ENCODE results near the gene LRIT1. TPM values are rescaled to one million over a fixed set of nuclear protein-coding genes. Genes with fewer than 3 reads are reported as not detected.
"Not testable (repeated sequence)": the region's sequence is repeated elsewhere in the genome, so short reads cannot be mapped to it uniquely, and the experiment has no call there.

LRIT1 gene, protein sequence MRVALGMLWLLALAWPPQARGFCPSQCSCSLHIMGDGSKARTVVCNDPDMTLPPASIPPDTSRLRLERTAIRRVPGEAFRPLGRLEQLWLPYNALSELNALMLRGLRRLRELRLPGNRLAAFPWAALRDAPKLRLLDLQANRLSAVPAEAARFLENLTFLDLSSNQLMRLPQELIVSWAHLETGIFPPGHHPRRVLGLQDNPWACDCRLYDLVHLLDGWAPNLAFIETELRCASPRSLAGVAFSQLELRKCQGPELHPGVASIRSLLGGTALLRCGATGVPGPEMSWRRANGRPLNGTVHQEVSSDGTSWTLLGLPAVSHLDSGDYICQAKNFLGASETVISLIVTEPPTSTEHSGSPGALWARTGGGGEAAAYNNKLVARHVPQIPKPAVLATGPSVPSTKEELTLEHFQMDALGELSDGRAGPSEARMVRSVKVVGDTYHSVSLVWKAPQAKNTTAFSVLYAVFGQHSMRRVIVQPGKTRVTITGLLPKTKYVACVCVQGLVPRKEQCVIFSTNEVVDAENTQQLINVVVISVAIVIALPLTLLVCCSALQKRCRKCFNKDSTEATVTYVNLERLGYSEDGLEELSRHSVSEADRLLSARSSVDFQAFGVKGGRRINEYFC
- not detected in 2 replicates for total RNA-seq (2014; rRNA removed; shearing (Covaris generic))
- not detected in 2 replicates for polyA plus RNA-seq (2015; cell fraction: cytosol; rRNA removed)
- not detected in 2 replicates for polyA plus RNA-seq (2015; cell fraction: nucleus; rRNA removed)

DNA sequence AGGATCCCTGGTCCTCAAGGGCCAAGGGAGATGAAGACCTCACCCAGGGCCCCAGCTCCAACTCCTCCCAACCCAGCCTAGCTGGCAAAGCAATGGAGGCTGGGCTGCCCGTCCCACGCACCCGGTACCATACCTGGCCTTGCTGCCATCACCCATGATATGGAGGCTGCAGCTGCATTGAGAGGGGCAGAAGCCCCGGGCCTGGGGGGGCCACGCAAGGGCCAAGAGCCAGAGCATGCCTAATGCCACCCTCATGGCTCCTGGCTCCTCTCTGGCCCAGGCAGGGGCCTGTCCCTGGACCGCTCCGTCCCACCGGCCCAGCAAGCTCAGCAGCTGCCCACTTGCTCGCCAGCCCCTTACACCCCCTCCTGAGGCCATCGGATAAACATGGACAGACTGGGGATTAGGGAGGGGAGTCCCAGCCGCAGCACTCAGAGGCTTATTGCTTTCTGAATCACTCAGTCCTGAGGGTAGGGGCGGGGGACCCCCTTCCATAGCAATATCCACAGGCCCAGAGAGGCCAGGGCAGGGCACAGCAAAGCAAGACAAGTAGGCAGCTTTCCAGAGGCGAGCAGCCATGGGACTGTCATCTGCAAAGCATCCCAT is at the start of gene LRIT1:
Gene LRIT1, minus strand, starts transcription at position 362 of the 606 bp plus-strand sequence. Its CDS starts 107 bp downstream, at position 255.
- no peak for DNase-seq (ENCODE audit: low read depth, low spot score)
- in situ Hi-C loops (cut with HindIII; ENCODE audit: low pct_unique_long_range_greater_than_20kb, low sequenced_read_pairs): no loop called here

- no peak for DNase-seq (ENCODE audit: low read depth, low spot score)
- in situ Hi-C loops (cut with HindIII; ENCODE audit: low pct_unique_long_range_greater_than_20kb, low sequenced_read_pairs): no loop called here
Observed at GRCh38 chr10:84290235-84290634, 48.9 kb upstream of the LRIT1 start.

DNA sequence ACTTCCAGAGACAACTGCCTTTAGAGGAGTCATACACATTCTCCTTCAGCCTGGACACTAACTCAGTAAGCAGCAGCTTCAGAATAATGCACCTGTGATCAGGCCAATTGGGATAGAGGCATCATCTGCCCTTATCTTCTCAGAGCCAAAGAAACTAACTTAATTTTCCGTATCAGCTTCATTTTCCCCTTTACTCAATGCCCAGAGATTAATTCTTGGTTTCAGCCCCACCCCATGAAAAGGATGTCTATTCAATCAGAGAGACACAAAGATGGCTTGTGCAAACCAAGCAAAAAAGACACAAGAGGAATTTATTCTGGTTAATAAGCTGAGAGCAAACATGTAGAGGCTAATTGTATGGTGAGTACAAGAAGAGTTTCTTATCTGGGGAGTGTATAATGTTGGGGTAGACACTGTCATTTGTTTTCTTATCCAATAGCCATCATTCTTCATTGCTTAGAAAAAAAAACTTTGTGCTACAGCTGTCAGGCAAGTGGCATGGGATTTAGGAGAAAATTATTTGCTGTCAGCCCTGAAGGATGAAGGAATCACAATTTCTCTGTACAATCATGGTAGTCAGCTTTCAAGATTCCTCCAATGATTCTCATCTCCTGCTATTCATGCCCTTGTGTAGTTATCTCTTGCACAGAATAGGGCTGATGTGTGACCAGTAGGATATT is 48.3 kb upstream of the LRIT1 start:
- in situ Hi-C loops (cut with HindIII; ENCODE audit: low pct_unique_long_range_greater_than_20kb, low sequenced_read_pairs): no loop called here
- no peak for DNase-seq (ENCODE audit: low read depth, low spot score)

DNA sequence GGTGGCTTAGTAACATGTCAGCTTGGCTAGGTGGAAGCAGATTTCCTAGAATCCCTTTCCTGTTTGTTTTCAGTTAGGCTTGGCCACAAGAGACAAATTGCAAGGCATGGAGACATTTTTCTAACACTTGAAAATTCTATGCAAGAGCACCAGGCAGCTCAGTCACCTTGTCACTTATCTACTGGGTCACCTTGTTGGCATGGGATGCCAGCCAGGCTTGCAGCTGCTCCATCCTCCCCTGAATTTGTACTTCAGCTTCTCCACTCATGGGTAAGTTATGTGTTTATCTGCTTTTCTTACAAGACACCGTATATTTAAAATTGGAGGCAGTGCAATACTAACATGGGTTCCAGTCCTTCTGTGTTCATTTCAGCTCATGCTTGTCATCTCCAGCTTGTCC is 46.8 kb upstream of the LRIT1 start:
- DNase-seq (ENCODE audit: low read depth, low spot score): no peak
- in situ Hi-C loops (cut with HindIII; ENCODE audit: low pct_unique_long_range_greater_than_20kb, low sequenced_read_pairs): no loop called here

DNA sequence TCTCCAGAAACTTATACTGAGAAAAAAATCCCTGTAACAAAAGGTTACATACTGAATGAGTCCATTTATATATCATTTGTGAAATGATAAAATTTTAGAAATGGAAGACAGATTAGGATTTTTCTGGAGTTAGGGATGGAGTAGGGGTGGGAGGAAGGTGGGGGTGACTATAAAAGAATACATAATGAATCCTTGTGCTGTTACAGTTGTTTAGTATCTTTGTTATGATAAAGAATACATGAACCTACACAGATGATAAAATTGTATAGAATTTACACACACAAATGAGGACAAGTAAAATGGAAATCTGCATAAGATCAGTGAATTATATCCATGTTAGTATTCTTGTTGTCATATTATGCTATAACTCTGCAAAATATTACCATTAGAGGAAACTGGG is 45.3 kb upstream of the LRIT1 start:
- in situ Hi-C loops (cut with HindIII; ENCODE audit: low pct_unique_long_range_greater_than_20kb, low sequenced_read_pairs): no loop called here
- no peak for DNase-seq (ENCODE audit: low read depth, low spot score)

DNA sequence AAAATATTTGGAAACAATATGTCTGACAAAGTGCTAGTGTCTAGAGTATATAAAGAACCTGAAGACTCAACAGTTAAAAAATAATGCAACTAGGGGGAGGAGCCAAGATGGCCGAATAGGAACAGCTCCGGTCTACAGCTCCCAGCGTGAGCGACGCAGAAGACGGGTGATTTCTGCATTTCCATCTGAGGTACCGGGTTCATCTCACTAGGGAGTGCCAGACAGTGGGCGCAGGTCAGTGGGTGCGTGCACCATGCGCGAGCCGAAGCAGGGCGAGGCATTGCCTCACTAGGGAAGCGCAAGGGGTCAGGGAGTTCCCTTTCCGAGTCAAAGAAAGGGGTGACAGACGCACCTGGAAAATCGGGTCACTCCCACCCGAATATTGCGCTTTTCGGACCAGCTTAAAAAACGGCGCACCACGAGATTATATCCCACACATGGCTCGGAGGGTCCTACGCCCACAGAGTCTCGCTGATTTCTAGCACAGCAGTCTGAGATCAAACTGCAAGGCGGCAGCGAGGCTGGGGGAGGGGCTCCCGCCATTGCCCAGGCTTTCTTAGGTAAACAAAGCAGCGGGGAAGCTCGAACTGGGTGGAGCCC is 38.6 kb upstream of the LRIT1 start:
- DNase-seq (ENCODE audit: low read depth, low spot score): peak; percentile 48
- in situ Hi-C loops (cut with HindIII; ENCODE audit: low pct_unique_long_range_greater_than_20kb, low sequenced_read_pairs): not testable (repeated sequence)

DNA sequence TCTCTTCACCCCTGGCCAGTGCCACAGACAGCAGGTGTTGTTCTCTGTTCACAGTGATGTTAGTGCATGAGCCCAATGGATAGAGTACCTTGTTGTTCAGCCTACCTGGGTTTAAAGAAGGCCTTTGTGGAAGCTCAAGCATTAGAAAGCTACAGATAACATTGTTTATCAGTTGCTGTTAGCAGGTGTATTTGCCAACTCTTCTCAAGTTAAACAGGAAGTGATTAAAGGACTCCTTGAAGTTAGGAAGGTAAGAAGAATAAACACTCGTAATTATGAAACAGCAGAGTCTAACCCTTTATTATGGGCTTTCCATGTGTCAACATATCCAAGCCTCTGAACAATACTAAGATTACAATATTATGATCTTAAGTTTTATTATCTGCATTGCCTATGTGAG is 29.4 kb upstream of the LRIT1 start:
- in situ Hi-C loops (cut with HindIII; ENCODE audit: low pct_unique_long_range_greater_than_20kb, low sequenced_read_pairs): no loop called here

GRCh38 chr10:84269773-84270172 is 28.4 kb upstream of the LRIT1 start:
- DNase-seq (ENCODE audit: low read depth, low spot score): no peak
- in situ Hi-C loops (cut with HindIII; ENCODE audit: low pct_unique_long_range_greater_than_20kb, low sequenced_read_pairs): no loop called here

More for the DNA sequence above, 29.4 kb upstream of the LRIT1 start:
- no peak for DNase-seq (ENCODE audit: low read depth, low spot score)

DNA sequence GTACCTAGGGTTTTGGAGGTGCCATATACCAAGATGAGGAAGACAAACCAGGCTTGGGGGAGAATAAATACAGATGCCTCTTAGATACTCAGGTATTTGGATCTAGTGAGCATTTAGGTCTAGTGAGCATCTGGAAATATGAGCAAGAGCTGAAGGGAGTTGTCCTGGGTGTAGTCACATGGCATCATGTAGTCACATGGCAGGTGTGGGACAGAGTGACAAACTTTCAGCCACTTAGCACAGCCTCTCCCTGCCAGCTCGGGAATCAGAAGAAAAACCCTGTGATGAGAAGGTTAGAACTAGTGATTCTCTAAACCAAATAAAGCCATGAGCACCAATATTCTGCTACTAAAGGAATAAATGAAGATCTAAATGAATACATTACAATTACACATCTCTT is 27.8 kb upstream of the LRIT1 start:
- in situ Hi-C loops (cut with HindIII; ENCODE audit: low pct_unique_long_range_greater_than_20kb, low sequenced_read_pairs): no loop called here
- DNase-seq (ENCODE audit: low read depth, low spot score): no peak

- in situ Hi-C loops (cut with HindIII; ENCODE audit: low pct_unique_long_range_greater_than_20kb, low sequenced_read_pairs): no loop called here
- peak; percentile 61 for DNase-seq (ENCODE audit: low read depth, low spot score)
Observed at GRCh38 chr10:84267503-84268126, 26.3 kb upstream of the LRIT1 start.

GRCh38 chr10:84265418-84265817 is 24.1 kb upstream of the LRIT1 start:
- in situ Hi-C loops (cut with HindIII; ENCODE audit: low pct_unique_long_range_greater_than_20kb, low sequenced_read_pairs): no loop called here
- DNase-seq (ENCODE audit: low read depth, low spot score): no peak

DNA sequence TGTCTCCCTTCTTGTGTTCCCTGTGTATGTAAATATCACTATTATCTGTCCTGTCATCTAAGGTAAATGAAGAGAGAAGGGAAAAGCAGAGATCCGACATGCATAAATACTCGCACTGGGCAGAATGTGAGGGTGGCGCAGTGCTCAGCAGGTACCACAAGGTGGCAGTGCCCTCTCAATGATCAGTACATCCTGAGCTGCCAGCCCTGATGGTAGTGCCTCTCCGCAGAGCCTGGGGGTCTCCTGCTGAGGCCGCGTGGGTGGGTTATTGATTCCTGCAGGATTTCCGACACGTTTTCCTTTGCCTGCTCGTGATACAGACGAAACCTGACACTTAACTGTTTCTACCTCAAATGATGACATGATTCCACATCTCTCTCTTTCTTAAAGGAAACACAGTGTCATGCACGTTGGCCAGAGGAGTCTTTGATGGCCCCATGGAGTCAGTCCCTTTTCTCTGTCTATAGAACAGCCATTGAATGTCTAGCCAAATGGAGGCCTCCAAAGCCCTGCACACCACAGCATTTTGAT is 23.3 kb upstream of the LRIT1 start:
- in situ Hi-C loops (cut with HindIII; ENCODE audit: low pct_unique_long_range_greater_than_20kb, low sequenced_read_pairs): no loop called here
- DNase-seq (ENCODE audit: low read depth, low spot score): peak; percentile 66

DNA sequence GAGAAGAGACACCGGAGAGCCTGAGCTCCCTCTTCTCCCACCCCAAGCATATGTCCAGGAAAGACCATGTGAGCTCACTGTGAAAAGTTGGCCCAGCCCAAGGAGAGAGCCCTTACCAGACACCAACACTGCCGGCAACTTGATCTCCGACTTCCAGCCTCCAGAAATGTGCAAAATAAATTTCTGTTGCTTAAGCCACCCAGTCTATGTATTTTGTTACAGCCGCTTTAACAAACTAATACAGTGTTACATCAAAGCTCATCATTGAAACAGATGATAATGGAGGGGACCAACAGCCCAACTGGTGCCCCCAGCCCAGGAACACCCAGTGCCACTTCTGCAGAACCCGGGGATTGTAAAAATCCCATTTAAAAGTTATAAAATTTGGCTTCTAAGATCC is 22.4 kb upstream of the LRIT1 start:
- in situ Hi-C loops (cut with HindIII; ENCODE audit: low pct_unique_long_range_greater_than_20kb, low sequenced_read_pairs): no loop called here

DNA sequence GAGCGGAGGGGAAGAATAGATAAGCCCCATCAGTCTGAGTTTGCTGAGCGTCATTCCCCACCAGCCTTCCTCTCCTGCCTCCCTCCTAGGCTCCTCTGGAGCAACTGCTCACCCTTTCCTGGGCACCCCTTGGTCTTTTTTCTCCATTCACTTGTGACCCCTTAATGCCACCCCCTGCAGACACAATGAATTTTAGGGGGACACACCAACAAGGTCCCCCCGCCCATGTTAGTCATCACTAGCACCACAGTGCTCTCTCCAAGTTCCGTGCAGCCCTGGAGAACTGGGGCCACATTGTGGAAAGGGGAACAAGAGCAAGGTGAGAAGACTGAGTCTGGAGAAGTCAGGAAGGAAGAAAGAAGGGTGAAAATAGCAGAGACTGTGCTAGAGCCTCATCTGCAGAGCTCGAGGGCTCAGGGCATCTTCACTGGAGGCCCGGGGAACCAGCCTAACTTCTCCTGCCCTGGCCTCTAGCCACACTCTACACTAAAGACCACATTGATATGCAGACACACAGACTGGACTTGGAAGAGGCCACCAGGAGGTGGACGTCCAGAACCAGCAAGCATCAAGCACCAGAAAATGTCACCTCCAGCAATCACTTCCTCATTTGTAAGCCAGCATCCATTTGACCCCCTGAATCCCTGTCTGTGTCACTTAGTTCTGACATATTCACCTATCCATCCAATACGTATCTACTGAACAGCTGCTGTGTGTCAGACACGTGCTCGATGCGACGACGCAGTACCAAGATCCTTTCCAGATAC is 21.0 kb upstream of the LRIT1 start:
- no peak for DNase-seq (ENCODE audit: low read depth, low spot score)
- in situ Hi-C loops (cut with HindIII; ENCODE audit: low pct_unique_long_range_greater_than_20kb, low sequenced_read_pairs): no loop called here

More for the DNA sequence above, 22.4 kb upstream of the LRIT1 start:
- DNase-seq (ENCODE audit: low read depth, low spot score): no peak

DNA sequence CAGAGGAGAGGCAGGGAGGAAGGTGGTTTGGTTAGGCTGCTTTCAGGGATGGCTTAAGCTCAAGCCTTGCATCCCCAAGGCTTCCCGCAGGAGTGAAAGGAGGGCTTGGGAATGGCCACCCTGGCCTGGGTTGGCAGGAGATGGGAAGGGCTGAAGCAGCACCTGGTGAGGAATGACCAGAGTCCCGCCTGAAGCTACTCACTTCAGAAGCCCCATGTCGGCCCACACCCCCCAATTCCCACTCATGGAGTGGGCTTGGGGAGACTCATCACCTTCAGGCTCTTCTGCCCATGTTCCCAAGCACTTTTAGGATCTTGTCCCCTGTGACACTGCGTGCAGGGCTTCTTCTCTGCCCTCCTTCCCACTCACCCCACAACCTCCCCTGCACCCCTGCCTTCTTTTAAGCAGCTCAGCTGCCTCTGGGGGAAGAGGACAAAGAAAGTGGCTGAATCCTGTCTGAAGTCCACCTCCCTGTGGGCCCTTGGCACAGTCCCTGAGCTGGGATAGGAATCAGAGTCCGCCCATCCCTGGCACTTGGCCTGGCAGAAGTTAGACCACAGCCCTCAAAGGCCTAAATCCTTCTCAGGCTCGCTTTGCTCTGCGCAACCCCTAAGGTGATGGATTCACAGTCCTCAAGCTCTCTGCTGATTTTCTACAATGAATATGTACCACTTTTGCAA is 20.0 kb upstream of the LRIT1 start:
- in situ Hi-C loops (cut with HindIII; ENCODE audit: low pct_unique_long_range_greater_than_20kb, low sequenced_read_pairs): no loop called here
- no peak for DNase-seq (ENCODE audit: low read depth, low spot score)
